ENCODE measurements around the gene P4HA2. TPM values are rescaled to one million over a fixed set of nuclear protein-coding genes. Genes with fewer than 3 reads are reported as not detected.

Gene P4HA2
- total and polyA plus RNA-seq, 2 donors (not counting 3 experiments of a cell fraction or from before 2014, with no cell fraction given): 37.6 to 58.7 TPM

GRCh38 chr5:132220491-132220890 lies 7.2 kb downstream of the P4HA2 start:
- Histone ChIP-seq H2AFZ (ENCODE audit: low read depth, low read length) (no peak overlapping the region), H3K9me3 (replicated peaks; ENCODE audit: control insufficient read depth, insufficient read depth, low read length) (no peaks in the 10 kb centered on the region), H3K79me2 (ENCODE audit: control insufficient read depth, insufficient read depth, low read length) (no peaks in the 10 kb centered on the region), H3K4me2 (ENCODE audit: insufficient read depth, low read length) (no peak overlapping the region), H3K9me1 (replicated peaks; ENCODE audit: control insufficient read depth, extremely low read depth, insufficient read depth, low read length) (no peaks in the 10 kb centered on the region), H3K36me3 (ENCODE audit: control insufficient read depth in 2 of 2, extremely low read depth in 1 of 2, insufficient read depth in 2 of 2, low read length in 2 of 2) (peaks cover 2 to 4% of the 10 kb centered on the region in 2 experiments), H3K27ac (ENCODE audit: insufficient read depth, low read depth, low read length) (no peak overlapping the region), H3K9ac (replicated peaks; ENCODE audit: extremely low read depth, insufficient read depth, low read length) (no peak overlapping the region), H4K20me1 (replicated peaks; ENCODE audit: control insufficient read depth, extremely low read depth, insufficient read depth, low read length) (no peaks in the 10 kb centered on the region), H3K27me3 (ENCODE audit: control insufficient read depth in 2 of 2, insufficient read depth in 2 of 2, low read length in 2 of 2) (no peaks in the 10 kb centered on the region), H3K4me1 (ENCODE audit: control insufficient read depth, extremely low read depth, insufficient read depth, low read length) (no peaks in the 10 kb centered on the region), H3K4me3 (replicated peaks in 1 of 3; ENCODE audit: insufficient read depth in 1 of 3, low read depth in 1 of 3, low read length in 3 of 3) (no peak overlapping the region)
- no peak for FAIRE-seq
- intact Hi-C loops (cut with micrococcal nuclease) (no loop called here), dilution Hi-C loops (cut with MboI; ENCODE audit: extremely low pct_ligation_motif_present, low sequenced_read_pairs) (no loop called here)
- ChIA-PET POLR2A (no interaction called here), CTCF (interaction anchor here (1.2 kb wide), 1 partner anchor 18 kb away, joined by 6 read pairs; no protein-coding TSS in a partner anchor)
- DNase-seq (ENCODE audit: low read depth, low spot score): no peak
- BruUV-seq (replicated peaks): no TSS peak
- TF ChIP-seq, protein P1, sequence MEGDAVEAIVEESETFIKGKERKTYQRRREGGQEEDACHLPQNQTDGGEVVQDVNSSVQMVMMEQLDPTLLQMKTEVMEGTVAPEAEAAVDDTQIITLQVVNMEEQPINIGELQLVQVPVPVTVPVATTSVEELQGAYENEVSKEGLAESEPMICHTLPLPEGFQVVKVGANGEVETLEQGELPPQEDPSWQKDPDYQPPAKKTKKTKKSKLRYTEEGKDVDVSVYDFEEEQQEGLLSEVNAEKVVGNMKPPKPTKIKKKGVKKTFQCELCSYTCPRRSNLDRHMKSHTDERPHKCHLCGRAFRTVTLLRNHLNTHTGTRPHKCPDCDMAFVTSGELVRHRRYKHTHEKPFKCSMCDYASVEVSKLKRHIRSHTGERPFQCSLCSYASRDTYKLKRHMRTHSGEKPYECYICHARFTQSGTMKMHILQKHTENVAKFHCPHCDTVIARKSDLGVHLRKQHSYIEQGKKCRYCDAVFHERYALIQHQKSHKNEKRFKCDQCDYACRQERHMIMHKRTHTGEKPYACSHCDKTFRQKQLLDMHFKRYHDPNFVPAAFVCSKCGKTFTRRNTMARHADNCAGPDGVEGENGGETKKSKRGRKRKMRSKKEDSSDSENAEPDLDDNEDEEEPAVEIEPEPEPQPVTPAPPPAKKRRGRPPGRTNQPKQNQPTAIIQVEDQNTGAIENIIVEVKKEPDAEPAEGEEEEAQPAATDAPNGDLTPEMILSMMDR (IDR thresholded peaks at IDR 0.05; ENCODE audit: extremely low read depth in 1 of 2, insufficient read depth in 1 of 2, low read depth in 1 of 2, low read length in 2 of 2): no peak

DNA sequence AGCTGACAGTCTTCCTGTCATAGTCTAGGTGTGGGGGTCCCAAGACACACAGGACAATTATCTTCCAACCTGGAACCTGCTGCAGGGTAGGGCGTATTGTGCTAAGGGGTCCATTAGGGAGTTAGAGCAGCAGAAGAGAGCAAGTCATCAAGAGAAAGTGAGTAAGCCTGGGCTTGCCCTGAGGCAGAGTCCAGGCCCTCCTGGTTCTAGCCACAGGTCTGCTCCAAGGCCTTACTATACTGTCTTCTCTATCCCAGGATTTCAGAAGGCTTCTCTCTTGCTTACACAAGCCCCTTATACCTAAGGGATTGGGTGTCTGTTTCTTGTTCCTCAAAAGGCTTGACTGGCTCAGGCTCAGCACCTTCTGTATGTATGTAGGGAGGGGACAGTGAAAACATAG lies 7.7 kb downstream of the P4HA2 start:
- Histone ChIP-seq H3K79me2 (ENCODE audit: control insufficient read depth, insufficient read depth, low read length) (no peaks in the 10 kb centered on the region), H3K27ac (ENCODE audit: insufficient read depth, low read depth, low read length) (no peak overlapping the region), H3K9me1 (replicated peaks; ENCODE audit: control insufficient read depth, extremely low read depth, insufficient read depth, low read length) (no peaks in the 10 kb centered on the region), H3K9ac (replicated peaks; ENCODE audit: extremely low read depth, insufficient read depth, low read length) (no peak overlapping the region), H3K27me3 (ENCODE audit: control insufficient read depth in 2 of 2, insufficient read depth in 2 of 2, low read length in 2 of 2) (no peaks in the 10 kb centered on the region), H4K20me1 (replicated peaks; ENCODE audit: control insufficient read depth, extremely low read depth, insufficient read depth, low read length) (no peaks in the 10 kb centered on the region), H3K4me1 (ENCODE audit: control insufficient read depth, extremely low read depth, insufficient read depth, low read length) (peaks cover 3% of the 10 kb centered on the region), H3K4me2 (ENCODE audit: insufficient read depth, low read length) (no peak overlapping the region), H2AFZ (ENCODE audit: low read depth, low read length) (no peak overlapping the region), H3K36me3 (ENCODE audit: control insufficient read depth in 2 of 2, extremely low read depth in 1 of 2, insufficient read depth in 2 of 2, low read length in 2 of 2) (peaks cover 2 to 4% of the 10 kb centered on the region in 2 experiments), H3K9me3 (replicated peaks; ENCODE audit: control insufficient read depth, insufficient read depth, low read length) (no peaks in the 10 kb centered on the region), H3K4me3 (replicated peaks in 1 of 3; ENCODE audit: insufficient read depth in 1 of 3, low read depth in 1 of 3, low read length in 3 of 3) (no peak overlapping the region)
- DNase-seq (ENCODE audit: low read depth, low spot score): no peak
- BruUV-seq (replicated peaks): no TSS peak
- ChIA-PET POLR2A (no interaction called here), CTCF (interaction anchor here (1.2 kb wide), 1 partner anchor 18 kb away, joined by 6 read pairs; no protein-coding TSS in a partner anchor)
- FAIRE-seq: no peak
- intact Hi-C loops (cut with micrococcal nuclease) (no loop called here), dilution Hi-C loops (cut with MboI; ENCODE audit: extremely low pct_ligation_motif_present, low sequenced_read_pairs) (no loop called here)
- TF ChIP-seq POLR2AphosphoS5 (IDR thresholded peaks at IDR 0.05; ENCODE audit: insufficient read depth, low read depth, low read length) (no peak), EZH2 (IDR thresholded peaks at IDR 0.05; ENCODE audit: borderline replicate concordance, low read depth, low read length, severe bottlenecking) (no peak), JUN (IDR thresholded peaks at IDR 0.05; ENCODE audit: borderline replicate concordance, insufficient read depth, insufficient read length, low read depth) (no peak), MAX (IDR thresholded peaks at IDR 0.05; ENCODE audit: insufficient read depth, insufficient read length) (no peak), MYC (IDR thresholded peaks at IDR 0.05; ENCODE audit: low read depth, low read length) (no peak), GATA2 (IDR thresholded peaks at IDR 0.05; ENCODE audit: insufficient read depth, insufficient read length, low read depth, low read length) (no peak), POLR2A (IDR thresholded peaks at IDR 0.05; ENCODE audit: low read depth, low read length) (no peak), FOS (IDR thresholded peaks at IDR 0.05; ENCODE audit: borderline replicate concordance, insufficient read depth, low read length) (no peak)
- TF ChIP-seq, protein P1 (IDR thresholded peaks at IDR 0.05; ENCODE audit: extremely low read depth in 1 of 2, insufficient read depth in 1 of 2, low read depth in 1 of 2, low read length in 2 of 2): no peak

Measured in endothelial cell of umbilical vein (primary cell).